B cell (primary cell): ENCODE measurements around the gene COPS4. TPM values are rescaled to one million over a fixed set of nuclear protein-coding genes. Genes with fewer than 3 reads are reported as not detected.
A peak's percentile ranks its signal among the peaks of the same experiment; 100 is the strongest.

ENCODE experiments used
- ATAC-seq: fragments of 200-7000 bp; cut with Tn5 transposase; one replicate; pipeline ENCODE4 v1.10.0; 2021; ENCODE audit warnings: low read depth, mild to moderate bottlenecking, moderate number of reproducible peaks, moderate library complexity
- CTCF ChIA-PET: fragments of 350-600 bp; sonication (Branson Sonifier 250); formaldehyde crosslinking; loops from one replicate; lab custom pipeline; 2021; ENCODE audit warnings: antibody characterized with exemption, inconsistent platforms; lab: Charles Lee
- POLR2A ChIA-PET: fragments of 350-600 bp; sonication (Branson Sonifier 250); formaldehyde crosslinking; loops from one replicate; lab custom pipeline; 2021; ENCODE audit warnings: antibody characterized with exemption; lab: Charles Lee
- DNase-seq: peaks from one replicate; pipeline ENCODE4 v3.0.0; 2013
- H2AFZ ChIP-seq: 2 replicates; pipeline ENCODE4 v1.6.1; 2012; ENCODE audit warnings: mild to moderate bottlenecking, low read depth, low read length; ENCODE audit not compliant: insufficient read depth, poor library complexity, severe bottlenecking
- H3K27ac ChIP-seq, 2 donors: 1 replicate in 1 of 2; 2 replicates in 1 of 2; pipeline ENCODE4 v1.5.1; 2012 to 2013; ENCODE audit warnings: low read length in 2 of 2, mild to moderate bottlenecking in 2 of 2, moderate library complexity in 1 of 2
- H3K27me3 ChIP-seq, 4 experiments: fragments of 200-600 bp in 1 of 4; sonication (generic) in 1 of 4; replicated peaks in 1 of 4; 1 replicate in 2 of 4; 2 replicates in 2 of 4; pipeline versions ENCODE4 v1.6.1 to v1.7.0; 2013 to 2016; ENCODE audit warnings: low read length in 3 of 4, mild to moderate bottlenecking in 2 of 4, mixed read lengths in 1 of 4, moderate library complexity in 1 of 4; ENCODE audit not compliant: insufficient read depth in 4 of 4, control insufficient read depth in 3 of 4; ENCODE audit errors: control extremely low read depth in 1 of 4
- H3K36me3 ChIP-seq, 2 experiments: replicated peaks in 1 of 2; 1 replicate in 1 of 2; 2 replicates in 1 of 2; pipeline versions ENCODE4 v1.6.1 to v1.7.1; 2013; ENCODE audit warnings: low read length in 1 of 2; ENCODE audit not compliant: insufficient read depth in 2 of 2, control insufficient read depth in 1 of 2; ENCODE audit errors: control extremely low read depth in 1 of 2, extremely low read depth in 1 of 2
- H3K4me1 ChIP-seq, 2 donors: fragments of 200-600 bp in 1 of 2; sonication (generic) in 1 of 2; 1 replicate in 1 of 2; 2 replicates in 1 of 2; pipeline versions ENCODE4 v1.5.1 to v1.6.1; 2013 to 2017; ENCODE audit warnings: low read length in 2 of 2; ENCODE audit not compliant: control insufficient read depth in 2 of 2, insufficient read depth in 2 of 2
- H3K4me2 ChIP-seq: replicated peaks from 2 replicates; pipeline ENCODE3; 2012; ENCODE audit warnings: mild to moderate bottlenecking, low read depth, low read length; ENCODE audit not compliant: poor library complexity, severe bottlenecking
- H3K4me3 ChIP-seq, 5 experiments: fragments of 200-600 bp in 1 of 5; sonication (generic) in 1 of 5; 1 replicate in 3 of 5; 2 replicates in 2 of 5; pipeline versions ENCODE4 v1.5.1 to v1.7.0; 2011 to 2016; ENCODE audit warnings: low read length in 4 of 5, mild to moderate bottlenecking in 4 of 5, low read depth in 2 of 5, control low read depth in 1 of 5, moderate library complexity in 1 of 5; ENCODE audit not compliant: insufficient read depth in 1 of 5; ENCODE audit errors: control extremely low read depth in 1 of 5, extremely low read depth in 1 of 5
- H3K79me2 ChIP-seq: fragments of 200-600 bp; sonication (generic); one replicate; pipeline ENCODE4 v1.6.0; 2016; ENCODE audit warnings: low read length; ENCODE audit not compliant: control insufficient read depth, insufficient read depth
- H3K9ac ChIP-seq: fragments of 200-600 bp; sonication (generic); 2 replicates; pipeline ENCODE4 v1.6.1; 2017; ENCODE audit warnings: mild to moderate bottlenecking, low read length, moderate library complexity
- H3K9me3 ChIP-seq, 3 donors: one replicate each; pipeline versions ENCODE4 v1.6.1 to v1.7.1; 2013; ENCODE audit warnings: low read length in 2 of 3; ENCODE audit not compliant: control insufficient read depth in 2 of 3, insufficient read depth in 1 of 3; ENCODE audit errors: control extremely low read depth in 1 of 3
- H4K20me1 ChIP-seq: 2 replicates; pipeline ENCODE4 v1.6.0; 2012; ENCODE audit warnings: mild to moderate bottlenecking, low read length; ENCODE audit not compliant: insufficient read depth, control insufficient read depth, poor library complexity, severe bottlenecking
- H3K27ac Mint-ChIP-seq: one replicate; pipeline ENCODE4 v1.8.0; 2021; ENCODE audit warnings: mixed read lengths
- H3K27me3 Mint-ChIP-seq: one replicate; pipeline ENCODE4 v1.8.0; 2021; ENCODE audit warnings: mixed read lengths
- H3K4me1 Mint-ChIP-seq: one replicate; pipeline ENCODE4 v1.8.0; 2021; ENCODE audit warnings: mixed read lengths
- H3K4me3 Mint-ChIP-seq: one replicate; pipeline ENCODE4 v1.8.0; 2021; ENCODE audit warnings: mixed read lengths
- H3K9me3 Mint-ChIP-seq: one replicate; pipeline ENCODE4 v1.8.0; 2022; ENCODE audit warnings: mixed read lengths; ENCODE audit not compliant: insufficient read depth
- CTCF ChIP-seq: fragments of 200-600 bp; IDR thresholded peaks from one replicate; pipeline ENCODE4 v1.8.0; 2022; ENCODE audit warnings: antibody characterized with exemption, mild to moderate bottlenecking
- EZH2 ChIP-seq: IDR thresholded peaks from 2 replicates; pipeline ENCODE4 v1.6.1; 2012; ENCODE audit warnings: borderline replicate concordance, low read depth, mild to moderate bottlenecking, moderate library complexity, low read length; ENCODE audit not compliant: insufficient read depth, poor library complexity, severe bottlenecking
- WGBS: methylation state at CpG from one replicate; pipeline ENCODE4 v1.1.5; 2013; ENCODE audit warnings: missing lambda C conversion rate; ENCODE audit not compliant: insufficient coverage; 5-methylcytosine and 5-hydroxymethylcytosine counted together
- intact Hi-C: fragments of 100-400 bp; cut with micrococcal nuclease; formaldehyde crosslinking; loops from one replicate; pipeline ENCODE4 v1.10.0; 2022
- polyA plus RNA-seq: library from polyadenylated mRNA; depleted of rRNA; stranded (reverse); fragments of >200 nt; gene quantifications from 2 replicates; pipeline ENCODE4 v1.2.3, GENCODE V29; 2012
- total RNA-seq, 2 donors: library from RNA; stranded (reverse); fragments of 120-200 nt in 1 of 2; gene quantifications; 1 replicate in 1 of 2; 2 replicates in 1 of 2; pipeline versions ENCODE4 v1.2.3 to v1.2.4, GENCODE V29; 2013 to 2022

COPS4 gene
- total and polyA plus RNA-seq, 2 donors (not counting 1 experiment from before 2014, with no cell fraction given) = 12.0 to 24.5 TPM

- under 1% methylated on average over 56 of the region's 64 CpGs for WGBS
- Histone ChIP-seq H2AFZ (peak overlapping the region; percentile 68), H3K79me2 (peaks cover 96% of the 10 kb centered on the region), H3K4me1 (peaks cover 39 to 51% of the 10 kb centered on the region in 2 donors), H3K27me3 (no peaks in the 10 kb centered on the region), H4K20me1 (peaks cover 42% of the 10 kb centered on the region), H3K36me3 (peaks cover 0 to 48% of the 10 kb centered on the region in 2 experiments), H3K27ac (peak overlapping the region; percentile 91), H3K4me2 (peak overlapping the region; percentile 79), H3K4me3 (peak overlapping the region; percentile 64 to 100 (median 75)), H3K9ac (peak overlapping the region; percentile 84), H3K9me3 (no peaks in the 10 kb centered on the region)
- POLR2A ChIA-PET = interaction anchor here (0.6 to 3.1 kb wide), 23 partner anchors 9 to 1638 kb away, joined by 3 to 19 read pairs (median 6); partner anchors contain the start of genes COPS4, COQ2, RASGEF1B and THAP9
- H3K4me3 Mint-ChIP-seq = peak overlapping the region; percentile 97
- intact Hi-C loops = loop anchor here (1.0 to 10.0 kb wide), 10 partner anchors 25 to 679 kb away; partner anchors contain the start of genes COPS4, ENOPH1, HNRNPDL and THAP9
- H3K4me1 Mint-ChIP-seq = peaks cover 62% of the 10 kb centered on the region
- ATAC-seq (peak; percentile 46), DNase-seq (no peak)
- no peaks in the 10 kb centered on the region for H3K27me3 Mint-ChIP-seq
- CTCF ChIA-PET = interaction anchor here (0.7 to 5.9 kb wide), 44 partner anchors 9 to 1637 kb away, joined by 3 to 72 read pairs (median 4); partner anchors contain the start of genes COQ2 and RASGEF1B
- TF ChIP-seq EZH2 (no peak), CTCF (no peak)
- no peaks in the 10 kb centered on the region for H3K9me3 Mint-ChIP-seq
- H3K27ac Mint-ChIP-seq = peak overlapping the region; percentile 99
Observed at GRCh38 chr4:83109480-83110222, 74.7 kb downstream of the COPS4 start.
